GM18517 (cell line): ENCODE results near the gene ADD2.
A peak's percentile ranks its signal among the peaks of the same experiment; 100 is the strongest.
"Not testable (repeated sequence)": the region's sequence is repeated elsewhere in the genome, so short reads cannot be mapped to it uniquely, and the experiment has no call there.

Source experiments
- ATAC-seq: cut with Tn5 transposase; IDR thresholded peaks from one replicate; pipeline ENCODE4 v1.9.1; 2021; ENCODE audit warnings: mild to moderate bottlenecking, moderate library complexity; ENCODE audit not compliant: unreplicated experiment

Gene ADD2

GRCh38 chr2:70676301-70677035, 91.5 kb downstream of the ADD2 start:
- no peak for ATAC-seq

- no peak for ATAC-seq
Measured at GRCh38 chr2:70675862-70676261, 92.1 kb downstream of the ADD2 start.

DNA sequence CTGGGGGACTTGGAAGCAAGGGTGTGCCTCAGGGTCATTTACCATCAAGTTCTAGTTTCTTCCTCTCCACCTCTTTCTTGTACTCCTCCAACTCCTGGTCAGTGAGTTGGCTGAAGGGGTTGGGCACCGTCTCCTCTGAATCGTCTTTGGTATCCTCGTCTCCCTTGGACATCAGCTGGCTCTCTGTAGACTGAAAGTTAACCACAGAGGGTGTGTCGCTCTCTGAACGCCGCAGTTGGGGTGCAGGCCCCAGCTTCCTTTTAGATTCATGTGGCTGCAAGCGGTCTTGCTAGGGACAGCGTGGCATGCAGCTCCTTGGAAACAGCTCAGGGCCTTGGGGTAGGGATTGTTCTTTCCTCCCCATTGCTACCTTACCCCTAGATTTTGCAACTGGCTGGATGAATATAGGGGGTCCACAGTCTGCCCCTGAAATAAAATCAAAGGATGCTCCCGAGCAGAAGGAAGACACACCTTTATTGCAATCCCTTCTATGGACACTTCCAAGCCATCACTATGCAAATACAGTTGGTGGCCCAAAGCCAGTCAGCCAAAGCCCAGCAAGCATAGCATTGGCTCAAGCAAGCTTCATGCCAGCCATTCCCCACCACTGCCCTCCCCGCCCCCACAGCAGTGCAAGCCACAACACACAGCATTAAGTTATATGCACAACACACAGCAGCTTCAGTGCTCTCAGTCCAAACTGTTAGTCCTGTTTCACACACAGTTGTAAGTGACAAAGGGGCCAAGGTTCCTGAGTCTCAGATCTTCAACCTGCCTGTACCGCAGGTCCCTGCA, 93.2 kb downstream of the ADD2 start:
- no peak for ATAC-seq

DNA sequence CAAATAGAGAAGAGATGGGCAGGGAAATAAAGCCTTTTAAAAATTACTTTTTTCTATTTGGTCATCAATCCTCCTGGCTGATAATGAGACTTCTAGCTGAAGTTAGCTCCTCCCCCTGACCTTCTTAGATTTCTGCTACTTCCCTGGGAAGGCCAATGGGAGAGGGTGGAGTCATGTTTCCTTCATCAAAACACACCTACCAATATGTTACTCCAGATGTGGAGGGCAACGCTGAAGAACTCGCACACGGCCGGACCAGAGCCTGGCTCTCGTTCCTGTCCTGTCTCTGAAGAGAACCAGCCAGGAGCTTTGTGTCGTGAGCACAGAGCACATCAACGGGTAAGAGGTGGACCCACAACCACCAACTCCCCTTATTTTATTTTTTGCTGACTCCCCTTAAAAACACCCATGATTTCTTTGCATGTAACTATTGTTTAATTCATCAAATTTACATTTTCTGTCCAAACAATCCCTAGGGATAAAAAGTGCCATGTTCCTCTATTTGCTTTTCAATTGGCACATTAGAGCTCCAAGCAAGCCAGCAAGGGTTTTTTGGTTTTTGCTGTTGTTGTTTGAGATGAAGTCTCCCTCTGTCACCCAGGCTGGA, 94.9 kb downstream of the ADD2 start:
- ATAC-seq = no peak

- no peak for ATAC-seq
Measured at GRCh38 chr2:70671092-70671675, 96.8 kb downstream of the ADD2 start.

- ATAC-seq = no peak
Measured at GRCh38 chr2:70670626-70671025, 97.4 kb downstream of the ADD2 start.

DNA sequence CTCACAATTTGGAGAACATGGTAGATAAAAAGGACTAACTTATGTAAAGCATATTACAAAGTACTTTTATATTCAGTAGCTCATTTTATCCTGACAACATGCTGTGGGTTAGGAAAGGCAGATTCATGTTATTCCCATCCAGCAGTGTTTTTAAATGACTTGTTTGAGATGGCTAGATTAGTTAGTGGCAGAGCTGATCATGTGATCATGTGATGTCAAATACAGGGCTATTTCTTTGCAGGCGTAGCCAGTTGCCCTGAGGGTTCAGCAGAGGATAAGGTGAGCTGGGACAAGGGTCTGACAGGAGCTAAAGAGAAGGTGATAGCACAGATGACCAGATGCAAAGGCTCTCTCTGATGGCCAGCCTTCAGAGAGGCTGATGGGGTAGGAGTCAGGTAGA, 97.8 kb downstream of the ADD2 start:
- ATAC-seq = no peak

DNA sequence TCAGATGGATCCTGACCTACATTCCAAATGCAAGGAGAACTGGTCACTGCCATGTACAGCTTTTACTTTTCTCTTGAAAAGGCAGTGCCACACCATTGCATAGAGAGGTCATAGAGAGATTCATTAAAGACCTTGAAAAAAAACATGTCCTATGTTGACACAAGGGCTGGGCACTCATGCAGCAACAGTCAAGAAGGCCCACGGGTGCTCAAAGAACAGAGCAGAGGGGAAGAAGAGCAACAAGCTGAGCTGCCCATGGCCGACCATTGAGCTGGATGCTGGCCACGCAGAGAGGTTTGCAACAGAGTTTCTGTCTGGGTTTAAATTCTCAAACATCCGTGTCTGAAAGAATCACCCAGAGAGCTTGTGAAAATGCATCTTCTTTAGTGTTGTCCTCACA, 99.1 kb downstream of the ADD2 start:
- ATAC-seq = no peak

GRCh38 chr2:70668432-70668831, 99.6 kb downstream of the ADD2 start:
- no peak for ATAC-seq

GRCh38 chr2:70664525-70664924, 103.5 kb downstream of the ADD2 start:
- ATAC-seq = no peak

- no peak for ATAC-seq
Measured at GRCh38 chr2:70663411-70663810, 104.6 kb downstream of the ADD2 start.

DNA sequence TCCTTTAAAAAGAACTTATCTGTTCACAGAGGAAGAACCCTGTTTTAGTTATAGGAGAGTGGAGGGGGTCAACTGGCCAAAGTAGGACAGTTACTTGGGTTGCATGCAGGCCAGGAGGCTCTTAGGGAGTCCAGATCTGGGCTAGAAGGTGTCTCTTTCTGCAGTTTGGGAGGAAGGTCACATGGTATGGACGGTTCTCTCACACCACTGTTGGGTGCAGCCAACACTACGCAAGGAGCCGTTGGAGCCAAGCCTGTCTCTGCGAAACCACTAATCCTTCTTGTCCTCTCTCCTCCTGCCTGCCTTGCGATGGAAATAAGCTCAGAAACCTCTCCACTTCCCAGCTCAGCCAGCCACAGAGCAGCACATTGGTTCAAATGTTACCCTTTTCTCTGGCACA, 108.4 kb downstream of the ADD2 start:
- ATAC-seq = no peak

- no peak for ATAC-seq
Measured at GRCh38 chr2:70658476-70658875, 109.5 kb downstream of the ADD2 start.

GRCh38 chr2:70657246-70657645, 110.8 kb downstream of the ADD2 start:
- ATAC-seq = no peak

DNA sequence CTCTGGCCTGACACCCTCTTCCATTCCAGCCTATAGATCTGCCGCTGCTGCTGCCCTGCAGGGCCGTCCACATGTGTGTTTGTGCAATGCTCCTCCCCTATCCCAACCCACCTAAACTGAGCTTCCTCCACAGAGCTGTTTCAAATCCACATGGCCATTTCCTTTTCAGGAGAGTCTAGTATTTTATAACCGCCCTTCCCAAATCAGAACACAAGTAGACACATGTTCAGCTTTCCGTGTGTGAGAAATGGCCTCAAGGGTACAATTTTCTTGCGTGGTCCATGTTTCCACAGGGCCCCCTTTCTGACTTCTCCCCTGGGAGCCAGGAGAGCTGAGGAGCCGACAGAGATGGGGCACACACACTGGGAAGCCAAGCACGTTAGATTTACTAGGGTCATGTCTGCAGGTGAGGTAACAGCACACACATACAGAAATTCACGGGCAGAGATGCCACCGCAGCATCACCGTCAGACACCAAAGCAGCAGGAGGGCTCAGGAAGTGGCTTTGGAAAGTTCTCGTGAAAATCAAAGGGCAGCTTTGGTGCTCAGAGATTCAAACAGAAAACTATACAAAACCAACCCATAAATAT, 111.5 kb downstream of the ADD2 start:
- ATAC-seq = no peak

DNA sequence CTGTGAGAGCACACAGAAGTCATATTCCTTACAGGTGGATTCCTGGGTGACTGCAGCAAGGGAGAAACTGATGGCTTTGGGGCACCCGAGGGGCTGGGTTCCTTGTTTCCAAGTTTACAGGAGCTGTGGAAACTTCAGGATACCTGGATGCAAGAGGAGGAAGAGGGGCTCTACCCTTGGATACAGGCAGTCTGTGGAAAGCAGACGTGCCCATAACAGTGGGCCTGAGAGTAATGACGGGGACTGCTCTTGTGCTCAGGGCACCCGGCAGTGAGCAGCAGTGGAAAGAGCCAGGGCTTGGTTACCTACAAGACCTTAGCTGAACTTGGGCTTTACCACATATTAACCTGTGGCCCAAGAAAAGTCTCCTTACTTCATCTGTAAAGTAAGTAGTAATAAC, 112.2 kb downstream of the ADD2 start:
- no peak for ATAC-seq

DNA sequence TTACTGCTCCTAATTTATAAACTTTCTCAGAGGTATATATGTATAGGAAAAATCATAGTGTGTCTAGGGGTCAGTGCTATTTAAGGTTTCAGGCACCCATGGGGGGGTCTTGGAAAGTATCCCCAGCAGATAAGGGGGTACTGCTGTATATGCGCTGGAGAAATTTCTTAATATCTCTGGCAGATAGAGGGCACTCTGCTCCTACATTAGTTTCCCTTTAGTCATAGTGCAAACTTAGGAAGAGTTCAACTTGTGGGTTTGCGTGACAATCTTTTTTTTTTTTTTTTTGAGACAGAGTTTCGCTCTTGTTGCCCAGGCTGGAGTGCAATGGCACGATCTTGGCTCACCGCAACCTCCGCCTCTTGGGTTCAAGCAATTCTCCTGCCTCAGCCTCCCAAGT, 112.8 kb downstream of the ADD2 start:
- not testable (repeated sequence) for ATAC-seq

- no peak for ATAC-seq
Measured at GRCh38 chr2:70651727-70652126, 116.3 kb downstream of the ADD2 start.

GRCh38 chr2:70651014-70651413, 117.0 kb downstream of the ADD2 start:
- no peak for ATAC-seq

DNA sequence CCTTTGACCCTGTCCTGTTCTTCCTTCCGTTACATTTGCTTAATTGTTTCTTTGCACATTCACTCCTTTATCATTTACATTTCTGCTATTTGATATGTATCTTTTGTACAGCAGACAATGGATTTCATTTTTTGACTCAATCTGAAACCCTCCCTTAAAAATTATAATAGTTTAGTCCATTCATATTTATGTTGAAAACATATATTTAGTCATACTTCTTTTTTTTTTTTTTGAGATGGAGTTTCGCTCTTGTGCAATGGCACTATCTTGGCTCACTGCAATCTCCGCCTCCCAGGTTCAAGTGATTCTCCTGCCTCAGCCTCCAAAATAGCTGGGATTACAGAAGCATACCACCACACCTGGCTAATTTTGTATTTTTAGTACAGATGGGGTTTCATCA, 119.0 kb downstream of the ADD2 start:
- ATAC-seq = no peak

DNA sequence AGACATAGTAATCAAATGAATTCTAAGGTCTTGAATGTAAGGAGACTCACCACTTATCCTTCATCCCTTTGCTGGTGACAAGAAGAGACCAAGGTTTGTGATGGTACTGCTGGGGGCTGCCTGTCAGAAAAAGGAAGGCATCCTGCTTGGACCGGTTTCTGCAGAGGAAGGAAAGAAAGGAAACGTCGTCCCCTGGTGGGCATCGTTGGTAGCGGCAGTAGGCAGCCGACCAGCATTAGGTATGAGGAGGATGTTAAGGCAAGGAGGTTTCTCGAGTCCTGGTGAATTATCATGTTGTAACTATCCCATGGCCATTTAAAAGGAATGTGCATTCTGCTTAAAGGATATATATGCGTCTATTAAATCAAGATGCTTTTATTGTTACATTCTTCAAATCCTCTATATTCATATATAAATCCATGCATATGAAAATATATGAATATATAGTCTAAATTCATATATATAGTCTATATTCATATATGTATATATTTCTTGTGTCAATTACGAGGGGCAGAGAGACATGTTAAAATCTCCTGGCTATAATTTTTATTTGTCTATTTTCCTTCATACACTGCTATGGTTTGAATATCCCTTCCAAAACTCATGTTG, 120.0 kb downstream of the ADD2 start:
- peak; percentile 69 for ATAC-seq
